Left lung (tissue), 10 donors: ENCODE data around the gene RAB5B. TPM values are rescaled to one million over a fixed set of nuclear protein-coding genes. Genes with fewer than 3 reads are reported as not detected.
A peak's percentile ranks its signal among the peaks of the same experiment; 100 is the strongest.
"Not testable (repeated sequence)": the region's sequence is repeated elsewhere in the genome, so short reads cannot be mapped to it uniquely, and the experiment has no call there.

Experiments
- ATAC-seq: fragments of 200-7000 bp; cut with Tn5 transposase; one replicate; pipeline ENCODE4 v1.9.1; 2020; ENCODE audit warnings: moderate library complexity
- DNase-seq, 4 donors: peaks; one replicate each; pipeline ENCODE4 v3.0.0-alpha.2; 2013 to 2020
- H3K27ac ChIP-seq, 2 donors: fragments of 200-600 bp; sonication (generic) in 1 of 2; one replicate each; pipeline versions ENCODE4 v1.5.0 to v1.8.0; 2020 to 2021
- H3K27me3 ChIP-seq, 2 donors: fragments of 200-600 bp; sonication (generic) in 1 of 2; one replicate each; pipeline versions ENCODE4 v1.5.0 to v1.8.0; 2020 to 2021
- H3K36me3 ChIP-seq, 2 donors: fragments of 200-600 bp; sonication (generic) in 1 of 2; one replicate each; pipeline versions ENCODE4 v1.5.0 to v1.8.0; 2020 to 2021
- H3K4me1 ChIP-seq, 2 donors: fragments of 200-600 bp; one replicate each; pipeline ENCODE4 v1.8.0; 2021
- H3K4me3 ChIP-seq, 2 donors: fragments of 200-600 bp; sonication (generic) in 1 of 2; one replicate each; pipeline versions ENCODE4 v1.5.0 to v1.8.0; 2020 to 2021; ENCODE audit warnings: mild to moderate bottlenecking in 1 of 2
- H3K9me3 ChIP-seq, 2 donors: fragments of 200-600 bp; sonication (generic) in 1 of 2; one replicate each; pipeline versions ENCODE4 v1.5.0 to v1.8.0; 2020 to 2021
- CTCF ChIP-seq, 2 donors: fragments of 200-600 bp; sonication (generic) in 1 of 2; IDR thresholded peaks; one replicate each; pipeline versions ENCODE4 v1.5.0 to v1.8.0; 2021; ENCODE audit warnings: antibody characterized with exemption in 2 of 2
- intact Hi-C, 2 donors: fragments of 100-400 bp; cut with DNase I; formaldehyde crosslinking; loops; one replicate each; pipeline versions ENCODE4 v1.11.2 to v1.14.2; 2022
- polyA plus RNA-seq, 6 donors: library from polyadenylated mRNA; unstranded; fragments of 120-200 nt; gene quantifications; one replicate each; pipeline ENCODE4 v1.2.1, GENCODE V29; 2013; ENCODE audit not compliant: insufficient read length in 6 of 6
- total RNA-seq, 2 donors: library from RNA; stranded (reverse); fragmentation: NEBNext Ultra II Directional; extraction: Animal tissue kit (Norgen Biotek cat#: 25700); gene quantifications; one replicate each; pipeline ENCODE4 v1.2.1, GENCODE V29; 2021
- donor health status: DM: no; HTN: yes; CAD: no.
- donor health status: DM: no; HTN: no; CAD: no.

RAB5B gene
- total and polyA plus RNA-seq, 8 donors = 116 to 175 (median 142) TPM

GRCh38 chr12:55996201-55996714, 22.4 kb downstream of the RAB5B start:
- ATAC-seq (peak; percentile 77), DNase-seq (peak in 2 of 4 donors; percentile 62 to 77)
- no peaks in the 10 kb centered on the region for H3K9me3 ChIP-seq
- peaks cover 0 to 52% of the 10 kb centered on the region in 2 donors for H3K36me3 ChIP-seq
- peak overlapping the region; percentile 76 to 82 for H3K27ac ChIP-seq
- peak overlapping the region; percentile 59 to 61 for H3K4me3 ChIP-seq
- TF ChIP-seq CTCF (IDR thresholded peaks at IDR 0.05) = peak; percentile 76 to 89
- intact Hi-C loops = no loop called here
- peaks cover 3 to 26% of the 10 kb centered on the region in 2 donors for H3K4me1 ChIP-seq
- H3K27me3 ChIP-seq = no peaks in the 10 kb centered on the region

- TF ChIP-seq CTCF (IDR thresholded peaks at IDR 0.05) = no peak
- ATAC-seq = peak; percentile 99
- peak within 1 kb of the TSS; percentile 59 to 61 for H3K4me3 ChIP-seq
- H3K27me3 ChIP-seq = no peaks in the 10 kb centered on the region
- H3K36me3 ChIP-seq = peaks cover 0 to 45% of the 10 kb centered on the region in 2 donors
- peaks cover 3 to 26% of the 10 kb centered on the region in 2 donors for H3K4me1 ChIP-seq
- intact Hi-C loops = no loop called here
- no peaks in the 10 kb centered on the region for H3K9me3 ChIP-seq
- H3K27ac ChIP-seq = peak within 1 kb of the TSS; percentile 76 to 82
- DNase-seq = peak; percentile 89 to 99 (median 98)
These were observed 23.0 kb downstream of the RAB5B start, which contains the start of gene SUOX for GRCh38 chr12:55996715-55997534. TSS of gene SUOX (plus strand) at chr12:55997276. CDS start at chr12:56002222, 4,946 bp downstream.

GRCh38 chr12:55997535-55997859, 23.6 kb downstream of the RAB5B start:
- peaks cover 3 to 26% of the 10 kb centered on the region in 2 donors for H3K4me1 ChIP-seq
- no peaks in the 10 kb centered on the region for H3K9me3 ChIP-seq
- peaks cover 0 to 41% of the 10 kb centered on the region in 2 donors for H3K36me3 ChIP-seq
- TF ChIP-seq CTCF (IDR thresholded peaks at IDR 0.05) = no peak
- H3K4me3 ChIP-seq = peak overlapping the region; percentile 59 to 61
- ATAC-seq = peak; percentile 50
- no peaks in the 10 kb centered on the region for H3K27me3 ChIP-seq
- intact Hi-C loops = no loop called here
- H3K27ac ChIP-seq = peak overlapping the region; percentile 76 to 82
- DNase-seq = no peak

GRCh38 chr12:55999522-55999921, 25.6 kb downstream of the RAB5B start:
- not testable (repeated sequence) for H3K27me3 ChIP-seq
- H3K4me1 ChIP-seq = peaks cover 3 to 26% of the 10 kb centered on the region in 2 donors

GRCh38 chr12:55999999-56000540, 26.2 kb downstream of the RAB5B start:
- DNase-seq, H3K27ac ChIP-seq, ATAC-seq, intact Hi-C loops, H3K4me3 ChIP-seq, H3K9me3 ChIP-seq, H3K27me3 ChIP-seq: not testable (repeated sequence)
- Histone ChIP-seq H3K4me1 (peaks cover 3 to 26% of the 10 kb centered on the region in 2 donors), H3K36me3 (peaks cover 0 to 38% of the 10 kb centered on the region in 2 donors)

More at GRCh38 chr12:55999522-55999921, 25.6 kb downstream of the RAB5B start:
- intact Hi-C loops, DNase-seq, H3K9me3 ChIP-seq, ATAC-seq, H3K4me3 ChIP-seq, H3K27ac ChIP-seq: not testable (repeated sequence)
- peaks cover 0 to 40% of the 10 kb centered on the region in 2 donors for H3K36me3 ChIP-seq

- H3K36me3 ChIP-seq = peaks cover 0 to 35% of the 10 kb centered on the region in 2 donors
- TF ChIP-seq CTCF (IDR thresholded peaks at IDR 0.05) = no peak
- DNase-seq = no peak
- H3K27me3 ChIP-seq = no peaks in the 10 kb centered on the region
- no peak overlapping the region for H3K27ac ChIP-seq
- peaks cover 0 to 30% of the 10 kb centered on the region in 2 donors for H3K4me1 ChIP-seq
- H3K9me3 ChIP-seq = no peaks in the 10 kb centered on the region
- ATAC-seq = no peak
- intact Hi-C loops = no loop called here
- H3K4me3 ChIP-seq = no peak overlapping the region
These were observed 27.7 kb downstream of the RAB5B start for GRCh38 chr12:56001487-56002100.

- H3K27me3 ChIP-seq, DNase-seq, H3K4me3 ChIP-seq, intact Hi-C loops, H3K9me3 ChIP-seq, H3K27ac ChIP-seq, ATAC-seq: not testable (repeated sequence)
- H3K4me1 ChIP-seq = peaks cover 0 to 29% of the 10 kb centered on the region in 2 donors
- peaks cover 0 to 35% of the 10 kb centered on the region in 2 donors for H3K36me3 ChIP-seq
These were observed 29.5 kb downstream of the RAB5B start for GRCh38 chr12:56003376-56003775.
